GM12891 (cell line): ENCODE measurements around the gene PEF1.

Experiments used
- DNase-seq: peaks from one replicate; pipeline ENCODE4 v3.0.0; 2011; ENCODE audit warnings: low spot score; ENCODE audit not compliant: insufficient read length
- FAIRE-seq: peaks from 2 replicates; lab custom pipeline; 2011; peaks lifted over from hg19 to GRCh38; lab: Jason Lieb, UNC
- PAX5 ChIP-seq: IDR thresholded peaks from 2 replicates; pipeline ENCODE4 v1.6.1; 2011; ENCODE audit warnings: low read length, moderate library complexity, mild to moderate bottlenecking; ENCODE audit not compliant: insufficient read depth, severe bottlenecking
- POLR2A ChIP-seq: IDR thresholded peaks from 2 replicates; pipeline ENCODE4 v1.6.1; 2011; ENCODE audit warnings: low read depth, low read length, control low read depth
- POLR2AphosphoS5 ChIP-seq: IDR thresholded peaks from 2 replicates; pipeline ENCODE4 v1.6.1; 2011; ENCODE audit warnings: low read depth, low read length, control low read depth
- POU2F2 ChIP-seq: IDR thresholded peaks from 2 replicates; pipeline ENCODE4 v1.6.1; 2011; ENCODE audit warnings: low read depth, mild to moderate bottlenecking, control low read depth, low read length, moderate library complexity
- SPI1 ChIP-seq: IDR thresholded peaks from 2 replicates; pipeline ENCODE4 v1.6.1; 2011; ENCODE audit warnings: low read depth, low read length, control low read depth
- TAF1 ChIP-seq: IDR thresholded peaks from 2 replicates; pipeline ENCODE4 v1.6.1; 2011; ENCODE audit warnings: low read depth, low read length, control low read depth

PEF1 gene

DNA sequence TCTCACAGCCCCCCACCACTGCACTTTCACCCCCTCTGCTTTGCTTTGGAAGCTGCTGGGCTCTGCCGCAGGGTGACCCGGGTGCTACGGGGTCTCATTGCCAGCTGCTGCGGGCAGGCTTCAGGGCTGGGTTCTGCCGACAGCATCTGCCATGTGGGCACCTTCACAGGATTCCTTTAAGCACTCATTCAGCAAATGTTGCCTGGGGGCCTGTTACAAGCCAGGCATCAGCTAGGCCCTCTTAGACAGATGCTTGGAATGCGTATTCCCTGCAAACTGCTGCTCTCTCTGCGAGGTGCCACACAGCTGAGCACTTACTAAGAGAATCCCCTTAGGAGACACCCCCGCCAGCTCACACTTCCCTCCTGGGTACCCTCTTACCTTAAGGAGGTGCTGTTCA, 29.9 kb upstream of the PEF1 start:
- FAIRE-seq (no peak), DNase-seq (no peak)
- TF ChIP-seq SPI1: no peak
- no peak for TF ChIP-seq POLR2A
- no peak for TF ChIP-seq POLR2AphosphoS5
- no peak for TF ChIP-seq POU2F2
- no peak for TF ChIP-seq TAF1

DNA sequence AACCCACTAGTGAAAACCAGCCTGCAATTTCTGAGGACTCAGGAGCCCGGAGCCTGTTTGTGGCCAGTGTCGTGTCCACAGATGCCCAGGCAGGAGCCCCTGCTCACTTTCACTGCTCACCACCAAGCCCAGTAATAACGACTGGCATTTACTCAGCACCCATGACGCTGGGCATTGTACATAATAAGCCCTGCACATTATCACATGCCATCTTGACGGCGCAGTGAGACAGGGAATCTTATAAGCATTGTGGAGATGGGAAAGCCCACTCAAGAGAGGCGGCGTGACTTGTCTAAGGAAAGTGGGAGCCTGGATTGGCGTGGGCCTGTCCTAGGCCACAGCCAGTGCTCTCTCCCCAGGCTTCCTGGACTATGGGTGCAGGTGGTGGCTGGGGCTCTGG, 28.8 kb upstream of the PEF1 start:
- TF ChIP-seq SPI1: no peak
- no peak for TF ChIP-seq POLR2AphosphoS5
- no peak for TF ChIP-seq TAF1
- no peak for TF ChIP-seq PAX5
- no peak for TF ChIP-seq POLR2A
- no peak for TF ChIP-seq POU2F2
- DNase-seq (no peak), FAIRE-seq (no peak)

DNA sequence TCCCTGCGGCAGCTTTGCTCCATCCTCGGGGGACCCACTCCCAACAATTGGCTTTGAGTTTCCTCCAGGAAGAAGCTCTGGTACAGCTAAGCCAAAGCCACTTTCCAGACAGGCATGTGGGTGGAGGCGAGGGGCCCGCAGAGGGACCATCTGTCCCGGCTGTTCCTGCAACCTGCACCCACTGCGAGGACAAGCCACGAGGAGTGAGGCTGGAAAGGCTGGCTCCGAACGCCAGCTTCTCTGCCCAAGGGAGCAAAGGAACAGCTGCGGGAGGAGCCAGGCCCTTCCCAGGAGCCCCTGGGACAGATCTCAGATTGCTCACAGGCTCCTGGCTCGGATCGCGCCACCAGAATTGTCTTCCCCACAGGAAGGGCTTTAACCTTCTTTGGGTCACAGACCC, 28.3 kb upstream of the PEF1 start:
- FAIRE-seq: no peak
- DNase-seq: no peak

DNA sequence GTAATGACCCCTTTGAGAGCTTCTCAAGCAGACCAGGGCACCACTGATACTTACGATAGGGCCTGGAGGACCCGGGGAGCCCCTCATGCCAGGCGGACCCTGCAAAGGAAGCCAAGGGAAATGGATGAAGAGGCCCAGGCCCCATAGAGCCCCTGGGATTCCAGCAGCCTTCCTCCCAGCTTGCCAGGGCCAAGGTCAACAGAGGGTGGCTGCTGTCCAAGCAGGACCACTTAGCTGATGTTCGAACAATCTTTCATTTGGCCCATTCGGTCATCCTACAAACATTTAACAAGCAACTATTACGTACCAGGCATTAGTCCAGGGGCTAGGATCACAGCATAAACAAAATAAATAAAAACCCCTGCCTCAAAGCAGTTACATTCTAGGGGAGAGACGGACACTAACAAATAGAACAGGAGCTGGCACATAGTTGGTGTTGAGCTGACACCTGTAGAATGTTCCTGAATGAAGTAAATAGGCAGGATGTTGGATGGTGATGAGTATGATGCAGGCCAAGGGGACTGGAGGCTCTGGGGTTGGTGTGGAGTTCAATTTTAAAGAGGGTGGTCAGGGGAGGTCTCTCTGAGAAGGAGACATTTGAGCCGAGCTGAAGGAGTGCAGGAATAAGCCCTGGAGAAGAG, 27.0 kb upstream of the PEF1 start:
- FAIRE-seq: no peak
- TF ChIP-seq SPI1 (no peak), POLR2A (no peak), POU2F2 (no peak), PAX5 (no peak), TAF1 (no peak), POLR2AphosphoS5 (no peak)
- DNase-seq: no peak

More for the DNA sequence above, 28.3 kb upstream of the PEF1 start:
- no peak for TF ChIP-seq TAF1
- no peak for TF ChIP-seq POLR2AphosphoS5
- no peak for TF ChIP-seq SPI1
- no peak for TF ChIP-seq POLR2A
- no peak for TF ChIP-seq POU2F2
- TF ChIP-seq PAX5: no peak

DNA sequence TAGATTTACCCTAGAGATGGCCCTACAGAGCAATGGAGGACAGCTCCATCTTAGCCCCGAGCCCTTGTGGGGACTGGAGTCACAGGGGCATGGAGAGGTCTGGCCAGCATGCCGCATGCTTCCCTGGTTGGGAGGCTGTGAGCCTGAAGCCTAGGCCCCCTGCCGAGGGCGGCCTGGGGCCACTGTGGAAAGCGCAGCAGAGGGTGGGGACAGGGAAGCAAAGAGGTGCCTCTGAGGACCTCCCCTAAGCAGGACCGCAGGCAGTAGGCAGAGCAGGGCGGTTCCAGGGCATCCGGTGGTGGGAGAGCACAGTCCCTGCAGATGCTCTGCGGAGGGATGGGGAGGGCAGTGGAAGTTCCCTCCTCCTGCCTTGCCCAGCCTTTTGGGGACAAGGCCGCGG, 26.5 kb upstream of the PEF1 start:
- FAIRE-seq (no peak), DNase-seq (no peak)
- TF ChIP-seq SPI1 (no peak), POU2F2 (no peak), POLR2A (no peak), PAX5 (no peak), POLR2AphosphoS5 (no peak), TAF1 (no peak)

DNA sequence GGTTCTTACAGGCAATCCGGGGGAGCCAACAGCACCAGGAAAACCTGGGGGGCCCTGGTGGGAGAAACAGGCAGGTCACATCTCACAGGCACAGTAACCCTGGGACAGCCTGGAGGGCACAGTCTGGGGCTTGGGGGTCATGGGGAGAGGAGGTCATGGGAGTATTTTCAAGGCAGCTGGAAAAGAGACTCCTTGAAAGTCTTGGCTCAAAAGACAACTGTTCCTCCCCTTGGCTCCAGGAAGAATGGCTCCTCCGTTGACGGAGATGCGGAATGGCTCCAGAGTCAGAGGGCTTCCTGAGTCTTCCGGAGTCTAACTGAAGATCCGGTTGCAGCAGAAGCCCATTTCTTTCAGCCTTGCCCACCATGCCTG, 25.9 kb upstream of the PEF1 start:
- FAIRE-seq: no peak
- TF ChIP-seq TAF1 (no peak), PAX5 (no peak), POU2F2 (no peak), SPI1 (no peak), POLR2AphosphoS5 (no peak), POLR2A (no peak)
- DNase-seq: no peak

DNA sequence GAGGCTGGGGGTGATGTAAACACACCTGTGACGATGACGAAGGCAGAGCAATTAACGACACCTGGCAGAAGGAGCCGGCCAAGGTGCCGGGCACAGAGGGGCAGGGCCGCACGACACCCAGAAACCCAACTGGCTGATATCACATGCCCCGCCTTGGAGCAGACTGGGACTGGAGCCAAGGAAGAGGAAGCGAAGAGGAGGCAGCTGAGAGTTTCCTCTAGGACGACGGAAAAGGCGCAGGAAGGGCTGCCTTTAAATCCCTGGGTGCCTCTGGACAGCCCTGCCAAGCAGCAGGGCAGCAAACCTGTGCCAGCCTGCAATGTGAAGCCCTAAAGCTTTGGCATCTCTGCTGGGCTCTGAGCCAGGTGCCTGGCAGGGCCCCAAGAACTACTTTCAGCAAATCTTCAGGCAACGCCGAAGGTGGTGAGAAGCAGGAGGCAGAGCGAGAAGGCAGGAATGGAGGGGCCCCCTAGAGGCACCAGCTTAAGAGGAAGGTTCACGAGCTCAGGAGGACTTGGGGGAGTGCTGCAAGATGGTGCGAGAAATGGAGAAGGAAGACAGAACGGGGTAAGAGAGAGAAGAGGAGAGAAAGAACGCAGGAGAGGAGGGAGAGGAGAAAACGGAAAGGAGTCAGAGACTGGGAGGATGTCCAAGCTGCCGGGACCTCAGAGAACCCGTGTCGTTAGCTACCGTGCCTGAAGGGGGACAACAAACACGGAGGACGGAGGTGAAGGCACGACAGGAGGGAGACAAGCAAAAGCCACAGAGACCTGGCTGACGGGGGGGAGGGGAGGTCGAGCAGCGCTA, 25.3 kb upstream of the PEF1 start:
- TF ChIP-seq TAF1 (no peak), POU2F2 (no peak), SPI1 (no peak), PAX5 (no peak), POLR2A (no peak), POLR2AphosphoS5 (no peak)
- DNase-seq (no peak), FAIRE-seq (no peak)

DNA sequence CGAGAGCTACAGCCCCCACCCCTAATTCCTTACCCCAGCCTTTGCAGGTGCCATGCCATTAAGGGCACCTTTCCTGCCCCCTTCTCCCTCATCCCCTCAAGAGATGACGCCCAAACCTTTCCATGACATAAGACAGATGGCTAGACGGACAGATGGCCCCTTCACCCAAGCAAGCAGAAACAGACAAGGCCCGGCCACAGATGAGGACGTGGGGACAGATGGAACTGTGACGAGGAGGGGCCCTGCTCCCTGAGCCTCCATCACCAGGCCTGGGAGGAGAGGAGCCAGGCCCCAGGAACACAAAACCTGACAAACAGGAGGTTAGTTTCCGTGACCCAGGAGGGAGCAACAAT, 24.7 kb upstream of the PEF1 start:
- no peak for TF ChIP-seq TAF1
- TF ChIP-seq PAX5: no peak
- no peak for TF ChIP-seq POU2F2
- TF ChIP-seq POLR2AphosphoS5: no peak
- TF ChIP-seq POLR2A: no peak
- TF ChIP-seq SPI1: no peak
- DNase-seq: no peak
- no peak for FAIRE-seq

DNA sequence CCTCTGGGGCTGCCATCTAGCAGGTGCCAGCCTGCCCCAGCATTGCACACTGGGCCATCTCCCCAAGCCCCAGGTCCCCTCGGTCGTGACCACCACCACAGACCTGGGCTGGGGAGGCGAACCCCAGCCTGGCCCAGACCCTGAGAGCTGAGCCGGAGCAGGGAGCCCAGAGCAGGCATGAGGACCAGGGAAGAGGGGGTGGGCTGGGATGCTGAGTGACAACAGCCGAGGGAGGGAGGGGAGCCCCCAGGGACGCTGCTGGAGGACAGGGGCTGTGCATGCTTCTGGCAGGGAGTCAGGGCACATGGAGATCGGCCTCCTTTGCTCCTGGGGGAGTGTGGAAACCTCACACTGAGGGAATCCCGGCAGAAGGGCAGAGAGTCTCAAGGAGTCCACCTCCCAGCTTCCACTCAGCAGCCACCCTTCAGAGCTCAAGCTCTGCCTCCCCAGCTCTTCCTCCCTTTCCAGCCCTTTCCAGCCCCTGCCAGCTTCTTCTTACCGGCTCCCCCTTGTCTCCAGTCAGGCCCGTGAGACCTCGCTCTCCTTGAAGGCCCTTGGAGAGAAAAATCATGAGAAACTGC, 23.7 kb upstream of the PEF1 start:
- TF ChIP-seq POLR2A: no peak
- TF ChIP-seq POU2F2: no peak
- no peak for TF ChIP-seq TAF1
- no peak for TF ChIP-seq PAX5
- TF ChIP-seq POLR2AphosphoS5: no peak
- TF ChIP-seq SPI1: no peak
- DNase-seq (no peak), FAIRE-seq (no peak)
